HEK293 (cell line): ENCODE measurements around the gene DUSP22.

Source experiments
- CTCF ChIA-PET: fragments of 350-600 bp; formaldehyde crosslinking; extraction: SDS; loops from one replicate; lab custom pipeline; 2021; ENCODE audit warnings: antibody characterized with exemption; lab: Yijun Ruan, JAX
- POLR2A ChIA-PET: fragments of 300-600 bp; formaldehyde crosslinking; extraction: SDS; loops from one replicate; lab custom pipeline; 2020; ENCODE audit warnings: antibody characterized with exemption, inconsistent platforms; lab: Yijun Ruan, JAX
- H3K27ac ChIP-seq: fragments of 200-500 bp; sonication (Bioruptor generic); 2 replicates; pipeline ENCODE4 v1.5.1; 2014; ENCODE audit warnings: low read depth, low read length, control low read depth, inconsistent platforms; ENCODE audit errors: extremely low read depth
- H3K36me3 ChIP-seq, 2 experiments: fragments of 200-500 bp in 1 of 2; sonication (Bioruptor generic) in 1 of 2; 1 replicate in 1 of 2; 2 replicates in 1 of 2; pipeline ENCODE4 v1.5.1; 2014 to 2017; ENCODE audit warnings: inconsistent platforms in 2 of 2, low read length in 2 of 2; ENCODE audit not compliant: control insufficient read depth in 2 of 2, insufficient read depth in 1 of 2
- H3K4me1 ChIP-seq: fragments of 200-500 bp; sonication (Bioruptor generic); 2 replicates; pipeline ENCODE4 v1.5.1; 2014; ENCODE audit warnings: mild to moderate bottlenecking, low read length, inconsistent platforms; ENCODE audit not compliant: control insufficient read depth, insufficient read depth
- H3K4me3 ChIP-seq: 2 replicates; pipeline ENCODE4 v1.5.1; 2011; ENCODE audit warnings: low read depth, mild to moderate bottlenecking, control low read depth, low read length, moderate library complexity
- H3K9me3 ChIP-seq: fragments of 200-500 bp; sonication (Bioruptor generic); 2 replicates; pipeline ENCODE4 v1.5.1; 2014; ENCODE audit warnings: low read depth, low read length, inconsistent platforms; ENCODE audit not compliant: control insufficient read depth, insufficient read depth
- GLI4 ChIP-seq: fragments of 450-650 bp; formaldehyde crosslinking; IDR thresholded peaks from 2 replicates; pipeline ENCODE4 v1.5.1; 2016; ENCODE audit warnings: missing biosample characterization, missing genetic modification characterization
- SALL2 ChIP-seq: fragments of 450-650 bp; formaldehyde crosslinking; IDR thresholded peaks from 2 replicates; pipeline ENCODE4 v1.5.0; 2017; ENCODE audit warnings: missing biosample characterization, mild to moderate bottlenecking, missing genetic modification characterization, borderline replicate concordance
- SP2 ChIP-seq: fragments of 450-650 bp; formaldehyde crosslinking; IDR thresholded peaks from 2 replicates; pipeline ENCODE4 v1.5.1; 2016; ENCODE audit warnings: missing biosample characterization, missing genetic modification characterization
- ZBTB20 ChIP-seq: fragments of 450-650 bp; formaldehyde crosslinking; IDR thresholded peaks from 2 replicates; pipeline ENCODE4 v1.5.1; 2016; ENCODE audit warnings: missing biosample characterization, missing genetic modification characterization
- ZBTB26 ChIP-seq: fragments of 450-650 bp; formaldehyde crosslinking; optimal IDR thresholded peaks from 2 replicates; pipeline ENCODE3; 2016; ENCODE audit warnings: missing biosample characterization, mild to moderate bottlenecking, missing genetic modification characterization
- ZFP41 ChIP-seq: fragments of 450-650 bp; formaldehyde crosslinking; IDR thresholded peaks from 2 replicates; pipeline ENCODE4 v1.5.1; 2016; ENCODE audit warnings: missing biosample characterization, missing genetic modification characterization, borderline replicate concordance
- ZFP69B ChIP-seq: fragments of 450-650 bp; formaldehyde crosslinking; IDR thresholded peaks from 2 replicates; pipeline ENCODE4 v1.5.1; 2016; ENCODE audit warnings: missing biosample characterization, missing genetic modification characterization
- ZNF133 ChIP-seq: fragments of 450-650 bp; formaldehyde crosslinking; IDR thresholded peaks from 2 replicates; pipeline ENCODE4 v1.5.1; 2016; ENCODE audit warnings: missing biosample characterization, missing genetic modification characterization
- ZNF140 ChIP-seq: fragments of 450-650 bp; formaldehyde crosslinking; IDR thresholded peaks from 2 replicates; pipeline ENCODE4 v1.5.1; 2016; ENCODE audit warnings: missing biosample characterization, missing genetic modification characterization
- ZNF214 ChIP-seq: fragments of 450-650 bp; formaldehyde crosslinking; IDR thresholded peaks from 2 replicates; pipeline ENCODE4 v1.5.1; 2017; ENCODE audit warnings: missing biosample characterization, mild to moderate bottlenecking, missing genetic modification characterization, borderline replicate concordance
- ZNF530 ChIP-seq: fragments of 450-650 bp; formaldehyde crosslinking; IDR thresholded peaks from 2 replicates; pipeline ENCODE4 v1.5.1; 2016; ENCODE audit warnings: low read depth, missing biosample characterization, missing genetic modification characterization
- ZNF544 ChIP-seq: fragments of 450-650 bp; formaldehyde crosslinking; IDR thresholded peaks from 2 replicates; pipeline ENCODE4 v1.5.0; 2017; ENCODE audit warnings: missing biosample characterization, missing genetic modification characterization
- ZNF596 ChIP-seq: fragments of 450-650 bp; IDR thresholded peaks from 2 replicates; pipeline ENCODE4 v1.5.0; 2018; ENCODE audit warnings: missing biosample characterization, mild to moderate bottlenecking, missing genetic modification characterization, moderate library complexity
- ZNF768 ChIP-seq: fragments of 450-650 bp; formaldehyde crosslinking; IDR thresholded peaks from 2 replicates; pipeline ENCODE4 v1.5.1; 2018; ENCODE audit warnings: missing biosample characterization, mild to moderate bottlenecking, missing genetic modification characterization
- ZSCAN30 ChIP-seq: fragments of 450-650 bp; IDR thresholded peaks from 2 replicates; pipeline ENCODE4 v1.5.1; 2018; ENCODE audit warnings: missing biosample characterization, mild to moderate bottlenecking, missing genetic modification characterization, moderate library complexity

Gene DUSP22

GRCh38 chr6:280775-281468 lies 11.4 kb upstream of the DUSP22 start (continued):
- TF ChIP-seq ZFP69B (tag by site-specific recombination): no peak

GRCh38 chr6:281469-282103 lies 10.7 kb upstream of the DUSP22 start:
- no peak overlapping the region for H3K4me3 ChIP-seq
- no peak for TF ChIP-seq ZNF214 (tag by site-specific recombination)
- no peak for TF ChIP-seq GLI4 (tag by site-specific recombination)
- no peak for TF ChIP-seq ZNF596
- TF ChIP-seq ZBTB26 (tag by site-specific recombination): no peak
- no peak for TF ChIP-seq ZNF133 (tag by site-specific recombination)
- TF ChIP-seq ZFP41: no peak
- no peak for TF ChIP-seq ZSCAN30 (tag by site-specific recombination)
- no peak for TF ChIP-seq ZNF768 (tag by site-specific recombination)
- no peak for TF ChIP-seq ZNF544 (tag by site-specific recombination)
- no peak for TF ChIP-seq ZNF140 (tag by site-specific recombination)
- H3K27ac ChIP-seq: no peak overlapping the region
- H3K4me1 ChIP-seq: no peaks in the 10 kb centered on the region
- CTCF ChIA-PET: no interaction called here
- H3K9me3 ChIP-seq: no peaks in the 10 kb centered on the region
- POLR2A ChIA-PET: no interaction called here
- no peaks in the 10 kb centered on the region for H3K36me3 ChIP-seq

GRCh38 chr6:282177-282866 lies 10.0 kb upstream of the DUSP22 start:
- POLR2A ChIA-PET: no interaction called here
- Histone ChIP-seq H3K36me3 (no peaks in the 10 kb centered on the region), H3K27ac (no peak overlapping the region), H3K9me3 (no peaks in the 10 kb centered on the region), H3K4me1 (no peaks in the 10 kb centered on the region), H3K4me3 (no peak overlapping the region)
- TF ChIP-seq SP2 (tag by site-specific recombination): no peak
- CTCF ChIA-PET: no interaction called here

- Histone ChIP-seq H3K4me3 (no peak overlapping the region), H3K36me3 (no peaks in the 10 kb centered on the region), H3K4me1 (no peaks in the 10 kb centered on the region), H3K27ac (no peak overlapping the region), H3K9me3 (no peaks in the 10 kb centered on the region)
- TF ChIP-seq SALL2 (tag by site-specific recombination): no peak
- no peak for TF ChIP-seq ZBTB20
- TF ChIP-seq ZNF530 (tag by site-specific recombination): no peak
- CTCF ChIA-PET: interaction anchor here (0.5 to 2.3 kb wide), 3 partner anchors 95 to 1176 kb away, joined by 4 to 5 read pairs (median 5); no protein-coding TSS in a partner anchor
- POLR2A ChIA-PET: no interaction called here
These were observed 9.3 kb upstream of the DUSP22 start for GRCh38 chr6:282867-283416.
